GM06990 (cell line): ENCODE results near the gene CRABP2.

Experiments
- DNase-seq: peaks from one replicate; pipeline ENCODE4 v3.0.0-alpha.2; 2011; ENCODE audit not compliant: insufficient read length; ENCODE audit errors: extremely low read depth
- H3K27me3 ChIP-seq: replicated peaks from 2 replicates; pipeline ENCODE4 v1.6.0; 2011; ENCODE audit warnings: low read length; ENCODE audit not compliant: control insufficient read depth, insufficient read depth
- H3K36me3 ChIP-seq: 2 replicates; pipeline ENCODE4 v1.5.1; 2011; ENCODE audit warnings: low read length; ENCODE audit not compliant: control insufficient read depth, insufficient read depth
- H3K4me3 ChIP-seq: replicated peaks from 2 replicates; pipeline ENCODE4 v1.5.1; 2011; ENCODE audit warnings: low read depth, mild to moderate bottlenecking, control low read depth, low read length
- CTCF ChIP-seq: IDR thresholded peaks from 2 replicates; pipeline ENCODE4 v1.5.1; 2011; ENCODE audit warnings: low read length, control low read depth, mild to moderate bottlenecking, inconsistent platforms; ENCODE audit not compliant: insufficient read depth, poor library complexity, severe bottlenecking

Gene CRABP2

GRCh38 chr1:156750711-156751450 is 45.5 kb upstream of the CRABP2 start:
- no peak for TF ChIP-seq CTCF
- Histone ChIP-seq H3K36me3 (no peaks in the 10 kb centered on the region), H3K27me3 (no peaks in the 10 kb centered on the region), H3K4me3 (peak overlapping the region; percentile 93)
- peak; percentile 67 for DNase-seq

DNA sequence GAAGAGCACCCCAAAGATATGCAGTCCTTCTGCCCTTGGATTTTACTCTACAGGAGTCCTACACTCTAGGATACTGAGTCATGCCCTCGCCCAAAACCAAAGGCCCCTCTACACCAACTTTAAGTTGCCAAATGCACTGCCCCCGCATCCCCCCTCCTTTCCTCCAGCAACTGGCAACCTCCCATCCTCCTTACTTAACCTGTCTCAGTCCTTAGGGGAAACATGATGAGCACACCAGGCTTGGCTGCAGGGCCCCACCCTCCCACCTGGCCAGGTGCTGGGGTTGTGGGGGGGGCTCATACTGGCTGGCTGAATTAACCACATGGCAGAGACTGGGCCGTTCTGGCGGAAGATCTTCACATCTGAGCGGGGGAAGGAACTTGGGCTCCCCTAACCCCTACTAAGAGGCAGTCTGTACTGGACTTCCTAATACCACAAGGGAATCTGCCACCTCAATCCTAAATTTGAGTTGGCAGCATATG is 44.8 kb upstream of the CRABP2 start:
- Histone ChIP-seq H3K27me3 (no peaks in the 10 kb centered on the region), H3K4me3 (peak overlapping the region; percentile 93), H3K36me3 (no peaks in the 10 kb centered on the region)
- DNase-seq, result peak; percentile 51
- no peak for TF ChIP-seq CTCF

DNA sequence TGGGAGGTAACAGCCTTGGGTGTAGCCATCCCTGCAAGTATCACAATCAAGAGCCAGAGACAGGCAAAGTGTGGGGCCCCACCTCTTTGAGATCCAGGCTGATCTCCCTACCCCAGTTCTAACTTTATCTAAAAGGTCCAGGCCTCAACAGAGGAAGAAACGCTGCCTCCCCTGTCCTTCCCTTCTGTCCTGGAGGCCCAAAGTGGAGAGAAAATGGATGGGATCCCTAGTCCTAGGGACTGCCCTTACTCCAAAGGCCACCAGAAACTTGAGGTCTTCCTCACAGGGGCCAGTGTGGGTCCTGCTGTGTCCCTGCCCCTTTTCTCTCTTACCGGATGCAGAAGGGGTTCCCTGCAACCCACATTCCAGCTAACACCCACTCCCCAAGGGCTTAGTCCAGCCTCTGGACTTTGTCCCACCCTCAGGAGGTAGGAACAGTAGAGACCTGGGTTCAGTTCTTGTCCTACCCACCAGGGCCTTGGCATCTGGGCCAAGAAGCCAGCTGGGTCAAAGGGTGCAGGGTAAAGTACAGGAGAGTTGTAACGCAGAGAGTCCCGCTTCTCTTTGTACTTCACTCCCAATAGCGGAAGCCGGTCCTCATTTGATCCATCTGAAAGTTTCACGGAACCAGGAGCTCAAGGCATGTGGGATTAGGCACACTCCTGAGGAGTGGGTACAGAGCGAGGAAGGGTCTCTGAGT is 44.2 kb upstream of the CRABP2 start:
- peak overlapping the region; percentile 93 for H3K4me3 ChIP-seq
- H3K27me3 ChIP-seq, result no peaks in the 10 kb centered on the region
- no peak for DNase-seq
- TF ChIP-seq CTCF, result no peak
- H3K36me3 ChIP-seq, result peaks cover 3% of the 10 kb centered on the region; the same call in 1 of the 2 replicates

DNA sequence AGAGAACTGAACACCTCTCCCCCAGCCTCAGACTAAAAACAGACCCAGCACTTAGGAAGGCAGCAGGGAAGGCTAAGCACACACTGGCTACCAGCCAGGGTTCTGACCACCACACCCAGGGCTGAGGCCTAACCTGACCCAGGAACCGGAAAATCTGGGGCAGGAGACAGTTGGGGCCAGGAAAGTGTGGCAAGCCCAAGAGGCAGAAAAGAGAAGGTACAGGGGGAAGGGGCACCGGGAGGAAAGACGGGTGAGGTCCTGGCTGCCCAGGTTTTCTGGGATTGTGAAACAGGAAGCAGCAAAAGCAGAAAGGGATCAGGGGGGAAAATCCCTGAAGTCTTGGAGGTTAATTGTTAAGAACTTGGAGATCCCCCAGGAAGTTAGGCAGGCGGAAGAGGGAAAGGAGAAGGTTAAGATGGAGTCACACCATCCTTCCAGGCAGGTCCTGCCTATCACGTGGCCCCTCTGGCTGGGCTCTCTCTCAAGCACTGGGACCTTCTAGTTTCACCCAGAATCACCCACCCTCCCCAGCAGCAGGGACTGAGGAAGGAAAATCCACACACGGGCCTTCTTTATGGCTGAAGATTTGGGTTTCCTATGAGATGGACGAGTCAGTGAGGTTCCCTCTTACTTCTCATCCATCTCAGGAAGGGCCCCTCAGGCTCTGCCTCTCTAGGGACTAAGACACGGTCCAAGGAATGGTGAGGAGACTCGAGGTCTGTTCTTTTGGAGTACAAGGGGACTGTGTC is 43.5 kb upstream of the CRABP2 start:
- no peaks in the 10 kb centered on the region for H3K27me3 ChIP-seq
- H3K36me3 ChIP-seq, result peaks cover 5% of the 10 kb centered on the region
- TF ChIP-seq CTCF, result no peak
- H3K4me3 ChIP-seq, result peak overlapping the region; percentile 93
- DNase-seq, result no peak

DNA sequence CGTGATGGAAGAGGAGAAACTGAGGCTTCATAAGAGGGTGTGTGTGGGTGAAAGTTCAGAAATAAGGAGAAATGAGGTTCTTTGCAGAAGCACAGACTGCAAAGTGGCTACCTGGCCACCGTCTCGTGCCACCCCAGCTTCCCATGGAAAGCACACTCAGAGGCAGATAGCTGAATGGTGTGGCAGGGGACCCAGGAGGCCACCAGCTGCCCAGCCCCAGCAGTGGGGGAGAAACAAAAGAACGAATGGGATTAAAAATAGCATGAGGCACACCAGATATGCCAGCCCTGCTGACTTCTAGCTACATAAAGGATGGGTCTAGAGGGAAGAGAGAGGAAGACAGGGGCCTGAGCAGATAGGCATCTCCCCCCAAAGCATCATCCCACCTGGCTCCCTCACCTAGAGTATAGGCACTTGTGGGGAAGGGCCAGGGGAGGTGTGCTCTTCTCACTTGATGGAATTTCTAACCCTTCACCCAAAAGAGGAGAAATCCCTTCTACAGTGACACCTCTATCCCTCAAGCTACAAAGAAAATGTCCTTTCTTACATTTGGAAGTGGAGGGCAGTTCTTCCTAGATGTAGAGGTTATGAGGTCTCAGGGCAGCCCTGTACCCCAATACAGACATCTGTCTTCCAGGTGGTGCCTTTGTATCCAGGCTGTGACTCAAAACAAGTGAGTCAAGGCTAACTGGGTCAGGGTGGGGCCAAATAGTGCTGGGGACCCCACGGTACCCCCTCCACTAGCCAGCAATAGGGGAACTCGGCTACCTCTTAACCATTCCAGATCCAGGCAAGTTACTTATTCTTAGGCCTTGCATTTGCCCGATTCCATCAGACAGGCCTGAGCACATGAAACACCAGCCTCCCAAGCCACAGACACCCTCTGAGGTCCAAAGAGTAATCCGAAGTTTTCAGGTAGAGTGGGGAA is 42.6 kb upstream of the CRABP2 start:
- Histone ChIP-seq H3K27me3 (no peaks in the 10 kb centered on the region), H3K36me3 (peaks cover 12% of the 10 kb centered on the region), H3K4me3 (peak overlapping the region; percentile 93)
- DNase-seq, result no peak
- TF ChIP-seq CTCF, result no peak
